SK-N-SH (cell line): ENCODE measurements around the gene PRRX1. TPM values are rescaled to one million over a fixed set of nuclear protein-coding genes. Genes with fewer than 3 reads are reported as not detected.

Experiments used
- CTCF ChIA-PET: fragments of 300-600, 350-600 bp; formaldehyde crosslinking; extraction: SDS; loops from one replicate; lab custom pipeline; 2021; lab: Yijun Ruan, JAX
- POLR2A ChIA-PET: fragments of 350-600 bp; sonication (Branson Sonifier 250); formaldehyde crosslinking; extraction: SDS; loops from one replicate; lab custom pipeline; 2020; ENCODE audit warnings: antibody characterized with exemption, inconsistent platforms; lab: Yijun Ruan, JAX
- DNase-seq: peaks from one replicate; pipeline ENCODE4 v3.0.0; 2012
- H2AFZ ChIP-seq: fragments of 200-600 bp; sonication (generic); 2 replicates; pipeline ENCODE4 v1.8.1; 2016; ENCODE audit warnings: antibody characterized with exemption, mild to moderate bottlenecking, low read depth
- H3F3A ChIP-seq: fragments of 200-600 bp; sonication (generic); replicated peaks from 2 replicates; pipeline ENCODE3; 2016; ENCODE audit warnings: antibody characterized with exemption, mild to moderate bottlenecking; ENCODE audit not compliant: insufficient read depth
- H3K27ac ChIP-seq, 2 experiments: fragments of 200-500 bp in 1 of 2; fragments of 200-600 bp in 1 of 2; sonication (Bioruptor generic) in 1 of 2; sonication (generic), shearing (Covaris generic) in 1 of 2; 2 replicates each; pipeline versions ENCODE4 v1.5.1 to v1.6.1; 2014 to 2016; ENCODE audit warnings: low read depth in 2 of 2, inconsistent platforms in 1 of 2, low read length in 1 of 2, mild to moderate bottlenecking in 1 of 2, mixed read lengths in 1 of 2
- H3K27me3 ChIP-seq: fragments of 200-600 bp; sonication (generic), shearing (Covaris generic); 2 replicates; pipeline ENCODE4 v1.6.1; 2016; ENCODE audit warnings: mixed run types; ENCODE audit not compliant: insufficient read depth
- H3K36me3 ChIP-seq, 2 experiments: fragments of 200-500 bp in 1 of 2; fragments of 200-600 bp in 1 of 2; sonication (Bioruptor generic) in 1 of 2; sonication (generic) in 1 of 2; replicated peaks in 1 of 2; 2 replicates each; pipeline versions ENCODE3 to v1.5.1; 2014 to 2016; ENCODE audit warnings: low read length in 1 of 2, mild to moderate bottlenecking in 1 of 2; ENCODE audit not compliant: insufficient read depth in 2 of 2, control insufficient read depth in 1 of 2
- H3K4me1 ChIP-seq, 2 experiments: fragments of 200-500 bp in 1 of 2; fragments of 200-600 bp in 1 of 2; sonication (Bioruptor generic) in 1 of 2; sonication (generic), shearing (Covaris generic) in 1 of 2; 2 replicates each; pipeline versions ENCODE4 v1.5.1 to v1.6.1; 2014 to 2016; ENCODE audit warnings: low read depth in 1 of 2, low read length in 1 of 2, mixed run types in 1 of 2; ENCODE audit not compliant: insufficient read depth in 2 of 2, control insufficient read depth in 1 of 2
- H3K4me2 ChIP-seq: fragments of 200-600 bp; sonication (generic), shearing (Covaris generic); 2 replicates; pipeline ENCODE4 v1.6.1; 2017; ENCODE audit warnings: mixed run types
- H3K4me3 ChIP-seq, 2 experiments: fragments of 200-500 bp in 1 of 2; fragments of 200-600 bp in 1 of 2; sonication (Bioruptor generic) in 1 of 2; sonication (generic), shearing (Covaris generic) in 1 of 2; 2 replicates each; pipeline versions ENCODE4 v1.5.1 to v1.8.1; 2014 to 2016; ENCODE audit warnings: low read depth in 2 of 2, inconsistent platforms in 1 of 2, low read length in 1 of 2, mild to moderate bottlenecking in 1 of 2, mixed read lengths in 1 of 2, moderate library complexity in 1 of 2
- H3K79me2 ChIP-seq: fragments of 200-600 bp; sonication (generic); 2 replicates; pipeline ENCODE4 v1.8.1; 2017; ENCODE audit warnings: mild to moderate bottlenecking; ENCODE audit not compliant: insufficient read depth
- H3K9ac ChIP-seq: fragments of 200-600 bp; sonication (generic); 2 replicates; pipeline ENCODE4 v1.6.1; 2017; ENCODE audit warnings: mixed run types
- H3K9me2 ChIP-seq: fragments of 200-600 bp; sonication (generic); 2 replicates; pipeline ENCODE4 v1.6.1; 2017; ENCODE audit warnings: mixed run types
- H3K9me3 ChIP-seq: fragments of 200-600 bp; sonication (generic); 2 replicates; pipeline ENCODE4 v1.6.1; 2017; ENCODE audit warnings: mixed run types, mild to moderate bottlenecking, moderate library complexity
- H4K20me1 ChIP-seq: fragments of 200-600 bp; sonication (generic); 2 replicates; pipeline ENCODE4 v1.6.1; 2017; ENCODE audit warnings: mild to moderate bottlenecking, mixed run types; ENCODE audit not compliant: insufficient read depth
- CTCF ChIP-seq: fragments of 200-600 bp; sonication (generic); IDR thresholded peaks from 2 replicates; pipeline ENCODE4 v1.6.1; 2017; ENCODE audit warnings: antibody characterized with exemption, mild to moderate bottlenecking, moderate library complexity
- ELF1 ChIP-seq: IDR thresholded peaks from 2 replicates; pipeline ENCODE4 v1.4.0; 2012
- EP300 ChIP-seq, 2 experiments: IDR thresholded peaks; 2 replicates each; pipeline versions ENCODE4 v1.4.0 to v1.6.1; 2012; ENCODE audit warnings: borderline replicate concordance in 1 of 2, low read depth in 1 of 2, low read length in 1 of 2
- FOXJ3 ChIP-seq: sonication (generic); formaldehyde crosslinking; IDR thresholded peaks from 2 replicates; pipeline ENCODE4 v1.5.1; 2020; ENCODE audit warnings: mild to moderate bottlenecking, missing genetic modification reagents
- GATA2 ChIP-seq: sonication (generic); formaldehyde crosslinking; IDR thresholded peaks from 2 replicates; pipeline ENCODE4 v1.5.0; 2020; ENCODE audit warnings: mild to moderate bottlenecking, missing genetic modification reagents
- IRF3 ChIP-seq: fragments of 150-350 bp; IDR thresholded peaks from 2 replicates; pipeline ENCODE4 v1.6.1; 2016; ENCODE audit warnings: mild to moderate bottlenecking, low read depth, low read length
- MAX ChIP-seq: IDR thresholded peaks from 2 replicates; pipeline ENCODE4 v1.4.0; 2012; ENCODE audit warnings: low read depth
- NFIC ChIP-seq: IDR thresholded peaks from 2 replicates; pipeline ENCODE4 v1.4.0; 2012; ENCODE audit warnings: borderline replicate concordance
- POLR2AphosphoS5 ChIP-seq: IDR thresholded peaks from 2 replicates; pipeline ENCODE4 v1.6.1; 2012; ENCODE audit warnings: low read depth, low read length
- RCOR1 ChIP-seq: fragments of 150-350 bp; IDR thresholded peaks from 2 replicates; pipeline ENCODE4 v1.6.1; 2017; ENCODE audit warnings: antibody characterized with exemption, low read length
- RFX5 ChIP-seq: IDR thresholded peaks from 2 replicates; pipeline ENCODE4 v1.6.1; 2012; ENCODE audit warnings: mild to moderate bottlenecking, improper control_type of control experiment, low read length
- SIN3A ChIP-seq: IDR thresholded peaks from 2 replicates; pipeline ENCODE4 v1.6.1; 2012; ENCODE audit warnings: low read depth, mild to moderate bottlenecking, low read length, moderate library complexity, borderline replicate concordance
- SMC3 ChIP-seq: IDR thresholded peaks from 2 replicates; pipeline ENCODE4 v1.6.1; 2012; ENCODE audit warnings: low read depth, low read length, improper control_type of control experiment
- TAF1 ChIP-seq: IDR thresholded peaks from 2 replicates; pipeline ENCODE4 v1.6.1; 2012; ENCODE audit warnings: low read depth, mild to moderate bottlenecking, low read length, moderate library complexity, borderline replicate concordance
- TEAD4 ChIP-seq: IDR thresholded peaks from 2 replicates; pipeline ENCODE4 v1.4.0; 2012; ENCODE audit warnings: mild to moderate bottlenecking, borderline replicate concordance; ENCODE audit not compliant: insufficient read depth
- USF1 ChIP-seq: IDR thresholded peaks from 2 replicates; pipeline ENCODE4 v1.4.0; 2012; ENCODE audit warnings: low read depth, borderline replicate concordance
- USF2 ChIP-seq: fragments of 150-350 bp; IDR thresholded peaks from 2 replicates; pipeline ENCODE4 v1.6.1; 2017; ENCODE audit warnings: antibody characterized with exemption, low read length, low read depth, borderline replicate concordance
- YY1 ChIP-seq: IDR thresholded peaks from 2 replicates; pipeline ENCODE4 v1.4.0; 2012; ENCODE audit warnings: low read depth, mild to moderate bottlenecking
- polyA plus RNA-seq, 3 experiments: library from polyadenylated mRNA; depleted of rRNA; stranded (reverse); fragments of >200 nt; gene quantifications; 2 replicates each; pipeline ENCODE4 v1.2.3, GENCODE V29; 2012

PRRX1 gene
- polyA plus RNA-seq, 1 of the 3 experiments (the other 2 are of a cell fraction), result 356 TPM

GRCh38 chr1:170675865-170676264, 11.9 kb downstream of the PRRX1 start:
- ChIA-PET CTCF (interaction anchor here (1.2 to 2.3 kb wide), 2 partner anchors 9 to 14 kb away, joined by 4 to 10 read pairs; no protein-coding TSS in a partner anchor), POLR2A (interaction anchor here (0.6 kb wide), 1 partner anchor 72 kb away, joined by 4 read pairs; no protein-coding TSS in a partner anchor)
- no peaks in the 10 kb centered on the region for H3K9me2 ChIP-seq
- H3K27ac ChIP-seq, result peak overlapping the region; percentile 91 to 99; a peak in 3 of 4 replicates
- no peaks in the 10 kb centered on the region for H3K9me3 ChIP-seq
- H2AFZ ChIP-seq, result no peak overlapping the region
- H3F3A ChIP-seq, result peaks cover 62% of the 10 kb centered on the region
- peaks cover 4 to 53% of the 10 kb centered on the region in 2 experiments for H3K4me1 ChIP-seq
- H4K20me1 ChIP-seq, result peaks cover 31% of the 10 kb centered on the region; the same call in 1 of the 2 replicates
- TF ChIP-seq TAF1 (no peak), CTCF (no peak), RCOR1 (no peak), TEAD4 (no peak), RFX5 (no peak), FOXJ3 (no peak)
- peaks cover 31 to 74% of the 10 kb centered on the region in 2 experiments for H3K36me3 ChIP-seq
- H3K4me2 ChIP-seq, result peak overlapping the region; percentile 27; the same call in 1 of the 2 replicates
- H3K4me3 ChIP-seq, result no peak overlapping the region
- no peaks in the 10 kb centered on the region for H3K27me3 ChIP-seq
- peaks cover 100% of the 10 kb centered on the region for H3K79me2 ChIP-seq
- no peak for DNase-seq
- peak overlapping the region; percentile 45; the same call in 1 of the 2 replicates for H3K9ac ChIP-seq

GRCh38 chr1:170676628-170677027, 12.7 kb downstream of the PRRX1 start:
- ChIA-PET CTCF (interaction anchor here (1.2 to 2.3 kb wide), 2 partner anchors 8 to 13 kb away, joined by 4 to 10 read pairs; no protein-coding TSS in a partner anchor), POLR2A (no interaction called here)
- H3K9me3 ChIP-seq, result no peaks in the 10 kb centered on the region
- no peak for DNase-seq
- peak overlapping the region; percentile 91 to 99; a peak in 3 of 4 replicates for H3K27ac ChIP-seq
- peak overlapping the region; percentile 45; the same call in 1 of the 2 replicates for H3K9ac ChIP-seq
- H3F3A ChIP-seq, result peaks cover 70% of the 10 kb centered on the region
- H2AFZ ChIP-seq, result no peak overlapping the region
- H3K79me2 ChIP-seq, result peaks cover 100% of the 10 kb centered on the region
- no peaks in the 10 kb centered on the region for H3K27me3 ChIP-seq
- no peak overlapping the region for H3K4me3 ChIP-seq
- H4K20me1 ChIP-seq, result peaks cover 36% of the 10 kb centered on the region; the same call in 1 of the 2 replicates
- H3K36me3 ChIP-seq, result peaks cover 31 to 77% of the 10 kb centered on the region in 2 experiments
- peaks cover 5 to 58% of the 10 kb centered on the region in 2 experiments for H3K4me1 ChIP-seq
- peak overlapping the region; percentile 27; the same call in 1 of the 2 replicates for H3K4me2 ChIP-seq
- H3K9me2 ChIP-seq, result no peaks in the 10 kb centered on the region
- TF ChIP-seq SIN3A (no peak), CTCF (no peak), SMC3 (no peak), EP300 (IDR thresholded peaks at IDR 0.05; ENCODE audit: borderline replicate concordance in 1 of 2, low read depth in 1 of 2, low read length in 1 of 2) (peak; percentile 25 to 78; a peak in 3 of 4 replicates), POLR2AphosphoS5 (peak; percentile 45; the same call in 1 of the 2 replicates), FOXJ3 (no peak), USF2 (no peak), YY1 (no peak), MAX (peak; percentile 30; the same call in 1 of the 2 replicates), USF1 (no peak; the same call in 1 of the 2 replicates), GATA2 (CRISPR knock-in tag) (no peak), ELF1 (no peak), IRF3 (no peak), NFIC (peak; percentile 64)
